Mesenchymal stem cell (in vitro differentiated cells and primary cell): ENCODE data around the gene PPP5C.

ENCODE experiments used
- DNase-seq: peaks from one replicate; pipeline ENCODE4 v3.0.0-alpha.2; 2013
- H2AFZ ChIP-seq: one replicate; pipeline ENCODE4 v1.6.1; 2013; ENCODE audit warnings: low read depth, mild to moderate bottlenecking, control low read depth, inconsistent platforms, low read length, moderate library complexity
- H2AK5ac ChIP-seq: 2 replicates; pipeline ENCODE4 v1.6.1; 2013; ENCODE audit warnings: low read length, moderate library complexity, mild to moderate bottlenecking, inconsistent platforms; ENCODE audit not compliant: severe bottlenecking
- H2BK120ac ChIP-seq: one replicate; pipeline ENCODE4 v1.6.1; 2013; ENCODE audit warnings: low read depth, mild to moderate bottlenecking, inconsistent platforms, low read length, moderate library complexity
- H2BK12ac ChIP-seq, 2 experiments: one replicate each; pipeline ENCODE4 v1.6.1; 2013; ENCODE audit warnings: inconsistent platforms in 2 of 2, low read length in 2 of 2, mild to moderate bottlenecking in 2 of 2, moderate library complexity in 2 of 2, control low read depth in 1 of 2
- H2BK15ac ChIP-seq: one replicate; pipeline ENCODE4 v1.6.1; 2013; ENCODE audit warnings: mild to moderate bottlenecking, low read depth, inconsistent platforms; ENCODE audit not compliant: poor library complexity, severe bottlenecking
- H2BK5ac ChIP-seq: 2 replicates; pipeline ENCODE4 v1.6.1; 2013; ENCODE audit warnings: low read depth, mild to moderate bottlenecking, low read length, control low read depth, inconsistent platforms; ENCODE audit not compliant: poor library complexity, severe bottlenecking
- H3K14ac ChIP-seq, 2 experiments: one replicate each; pipeline ENCODE4 v1.6.1; 2013; ENCODE audit warnings: inconsistent platforms in 2 of 2, low read length in 2 of 2, control low read depth in 1 of 2, mild to moderate bottlenecking in 1 of 2, moderate library complexity in 1 of 2
- H3K18ac ChIP-seq, 2 experiments: one replicate each; pipeline ENCODE4 v1.6.1; 2013; ENCODE audit warnings: inconsistent platforms in 2 of 2, low read length in 2 of 2, control low read depth in 1 of 2, low read depth in 1 of 2, mild to moderate bottlenecking in 1 of 2
- H3K23ac ChIP-seq, 2 experiments: one replicate each; pipeline ENCODE4 v1.6.1; 2013; ENCODE audit warnings: inconsistent platforms in 2 of 2, low read length in 2 of 2, mild to moderate bottlenecking in 2 of 2, moderate library complexity in 2 of 2, control low read depth in 1 of 2
- H3K27ac ChIP-seq: 2 replicates; pipeline ENCODE4 v1.5.1; 2013; ENCODE audit warnings: mild to moderate bottlenecking, moderate library complexity, low read length, control low read depth, inconsistent platforms; ENCODE audit not compliant: poor library complexity, severe bottlenecking
- H3K27me3 ChIP-seq, 2 experiments: 2 replicates each; pipeline versions ENCODE4 v1.6.1 to v1.7.0; 2013; ENCODE audit warnings: low read length in 2 of 2, mild to moderate bottlenecking in 2 of 2, moderate library complexity in 2 of 2, control low read depth in 1 of 2, inconsistent platforms in 1 of 2; ENCODE audit not compliant: control insufficient read depth in 1 of 2, insufficient read depth in 1 of 2
- H3K36me3 ChIP-seq, 2 experiments: 2 replicates each; pipeline versions ENCODE4 v1.6.1 to v1.7.0; 2013; ENCODE audit warnings: low read length in 2 of 2, control low read depth in 1 of 2, inconsistent platforms in 1 of 2, low read depth in 1 of 2, mild to moderate bottlenecking in 1 of 2; ENCODE audit not compliant: insufficient read depth in 2 of 2, control insufficient read depth in 1 of 2
- H3K4ac ChIP-seq, 2 experiments: one replicate each; pipeline ENCODE4 v1.6.1; 2013; ENCODE audit warnings: inconsistent platforms in 2 of 2, low read length in 2 of 2, mild to moderate bottlenecking in 2 of 2, moderate library complexity in 2 of 2, control low read depth in 1 of 2, low read depth in 1 of 2
- H3K4me1 ChIP-seq: 2 replicates; pipeline ENCODE4 v1.6.1; 2013; ENCODE audit warnings: low read depth, low read length, control low read depth; ENCODE audit not compliant: control insufficient read depth, insufficient read depth
- H3K4me2 ChIP-seq: 2 replicates; pipeline ENCODE4 v1.6.1; 2013; ENCODE audit warnings: low read length, mild to moderate bottlenecking, inconsistent platforms; ENCODE audit not compliant: poor library complexity, severe bottlenecking
- H3K4me3 ChIP-seq, 2 experiments: 2 replicates each; pipeline versions ENCODE4 v1.5.1 to v1.7.0; 2013; ENCODE audit warnings: low read length in 2 of 2, mild to moderate bottlenecking in 2 of 2, control low read depth in 1 of 2, low read depth in 1 of 2; ENCODE audit not compliant: insufficient read depth in 1 of 2
- H3K79me1 ChIP-seq: replicated peaks from 2 replicates; pipeline ENCODE4 v1.6.1; 2013; ENCODE audit warnings: mild to moderate bottlenecking, control low read depth, low read length, inconsistent platforms; ENCODE audit not compliant: poor library complexity, severe bottlenecking
- H3K9ac ChIP-seq: 2 replicates; pipeline ENCODE4 v1.7.0; 2013; ENCODE audit warnings: mild to moderate bottlenecking, low read length, moderate library complexity
- H3K9me3 ChIP-seq: 2 replicates; pipeline ENCODE4 v1.7.0; 2013; ENCODE audit warnings: mild to moderate bottlenecking, low read length; ENCODE audit not compliant: control insufficient read depth
- H4K8ac ChIP-seq: one replicate; pipeline ENCODE4 v1.6.1; 2013; ENCODE audit warnings: inconsistent platforms, mild to moderate bottlenecking, low read length, moderate library complexity
- H4K91ac ChIP-seq: one replicate; pipeline ENCODE4 v1.6.1; 2013; ENCODE audit warnings: mild to moderate bottlenecking, low read length, inconsistent platforms
- WGBS: methylation state at CpG from one replicate; pipeline ENCODE4 v1.1.7; 2013; ENCODE audit warnings: mixed read lengths; 5-methylcytosine and 5-hydroxymethylcytosine counted together

The PPP5C gene

GRCh38 chr19:46299004-46299509 is 47.8 kb upstream of the PPP5C start:
- Histone ChIP-seq H3K27me3 (peaks cover 0 to 11% of the 10 kb centered on the region in 2 experiments), H3K4me1 (peaks cover 46% of the 10 kb centered on the region), H3K4me2 (no peak overlapping the region), H2AFZ (no peak overlapping the region), H2BK15ac (peak overlapping the region; percentile 70), H4K8ac (peak overlapping the region; percentile 100), H3K9ac (peak overlapping the region; percentile 72), H2BK5ac (no peak overlapping the region), H3K18ac (peak overlapping the region; percentile 100), H2AK5ac (peak overlapping the region; percentile 54), H3K9me3 (no peaks in the 10 kb centered on the region), H3K23ac (no peak overlapping the region), H3K14ac (no peak overlapping the region), H3K4me3 (peak overlapping the region in 1 of 2 experiments; percentile 80), H3K4ac (peak overlapping the region; percentile 88 to 100), H2BK12ac (peak overlapping the region; percentile 100), H4K91ac (peak overlapping the region; percentile 100), H2BK120ac (peak overlapping the region; percentile 100), H3K27ac (peak overlapping the region; percentile 63), H3K36me3 (peaks cover 4 to 9% of the 10 kb centered on the region in 2 experiments), H3K79me1 (peaks cover 4% of the 10 kb centered on the region)
- DNase-seq = peak; percentile 92
- WGBS = 32% methylated on average over 6 of the region's 11 CpGs

- peak overlapping the region; percentile 88 to 92 for H3K4ac ChIP-seq
- H3K79me1 ChIP-seq = peaks cover 4% of the 10 kb centered on the region
- H3K23ac ChIP-seq = peak overlapping the region in 1 of 2 experiments; percentile 37
- H2BK5ac ChIP-seq = no peak overlapping the region
- peak overlapping the region; percentile 67 for H4K8ac ChIP-seq
- peak overlapping the region; percentile 96 to 99 for H2BK12ac ChIP-seq
- peak overlapping the region; percentile 65 for H2AK5ac ChIP-seq
- peak overlapping the region; percentile 85 to 93 for H3K18ac ChIP-seq
- 99% methylated on average over 4 of the region's 7 CpGs for WGBS
- no peaks in the 10 kb centered on the region for H3K9me3 ChIP-seq
- no peak overlapping the region for H3K14ac ChIP-seq
- H2AFZ ChIP-seq = no peak overlapping the region
- peak overlapping the region; percentile 63 for H3K27ac ChIP-seq
- peak overlapping the region; percentile 97 for H2BK120ac ChIP-seq
- peaks cover 0 to 11% of the 10 kb centered on the region in 2 experiments for H3K27me3 ChIP-seq
- peak overlapping the region; percentile 54 for H3K9ac ChIP-seq
- H2BK15ac ChIP-seq = peak overlapping the region; percentile 70
- peaks cover 46% of the 10 kb centered on the region for H3K4me1 ChIP-seq
- peak overlapping the region in 1 of 2 experiments; percentile 80 for H3K4me3 ChIP-seq
- no peak for DNase-seq
- peak overlapping the region; percentile 99 for H4K91ac ChIP-seq
- peaks cover 9 to 13% of the 10 kb centered on the region in 2 experiments for H3K36me3 ChIP-seq
- H3K4me2 ChIP-seq = no peak overlapping the region
Observed at GRCh38 chr19:46299695-46300094, 47.2 kb upstream of the PPP5C start.

GRCh38 chr19:46303322-46303690 is 43.6 kb upstream of the PPP5C start:
- no peak overlapping the region for H3K4me3 ChIP-seq
- peak overlapping the region; percentile 85 for H4K91ac ChIP-seq
- 79% methylated on average over 10 of the region's 10 CpGs for WGBS

GRCh38 chr19:46303691-46304397 is 43.0 kb upstream of the PPP5C start:
- no peak overlapping the region for H2BK5ac ChIP-seq
- H3K9me3 ChIP-seq = peaks cover 17% of the 10 kb centered on the region
- peak overlapping the region in 1 of 2 experiments; percentile 1 for H3K4me3 ChIP-seq
- peak overlapping the region in 1 of 2 experiments; percentile 62 for H3K23ac ChIP-seq
- H3K27ac ChIP-seq = no peak overlapping the region
- peak overlapping the region; percentile 16 for H4K8ac ChIP-seq
- no peak overlapping the region for H2AFZ ChIP-seq
- H3K9ac ChIP-seq = no peak overlapping the region
- peak overlapping the region; percentile 30 to 97 for H2BK12ac ChIP-seq
- no peaks in the 10 kb centered on the region for H3K79me1 ChIP-seq
- peak overlapping the region; percentile 85 for H4K91ac ChIP-seq
- peak overlapping the region; percentile 39 for H2BK120ac ChIP-seq
- H3K4me1 ChIP-seq = peaks cover 27% of the 10 kb centered on the region
- 61% methylated on average over 56 of the region's 56 CpGs for WGBS
- H3K14ac ChIP-seq = peak overlapping the region in 1 of 2 experiments; percentile 26
- peak overlapping the region; percentile 89 to 92 for H3K18ac ChIP-seq
- no peak overlapping the region for H2AK5ac ChIP-seq
- no peak overlapping the region for H2BK15ac ChIP-seq
- H3K4ac ChIP-seq = peak overlapping the region; percentile 7 to 63
- H3K36me3 ChIP-seq = peaks cover 30 to 41% of the 10 kb centered on the region in 2 experiments
- no peaks in the 10 kb centered on the region for H3K27me3 ChIP-seq
- H3K4me2 ChIP-seq = no peak overlapping the region
- DNase-seq = peak; percentile 38

More at GRCh38 chr19:46303322-46303690, 43.6 kb upstream of the PPP5C start:
- H2AK5ac ChIP-seq = peak overlapping the region; percentile 4
- H3K23ac ChIP-seq = peak overlapping the region in 1 of 2 experiments; percentile 62
- H3K18ac ChIP-seq = peak overlapping the region; percentile 89 to 92
- H3K27ac ChIP-seq = no peak overlapping the region
- no peak overlapping the region for H2AFZ ChIP-seq
- peaks cover 29% of the 10 kb centered on the region for H3K4me1 ChIP-seq
- no peak overlapping the region for H4K8ac ChIP-seq
- H3K27me3 ChIP-seq = peaks cover 0 to 4% of the 10 kb centered on the region in 2 experiments
- H3K4ac ChIP-seq = peak overlapping the region; percentile 7 to 63
- peak overlapping the region in 1 of 2 experiments; percentile 26 for H3K14ac ChIP-seq
- no peak overlapping the region for H3K9ac ChIP-seq
- no peak overlapping the region for H3K4me2 ChIP-seq
- peak overlapping the region; percentile 39 for H2BK120ac ChIP-seq
- peaks cover 17% of the 10 kb centered on the region for H3K9me3 ChIP-seq
- H2BK5ac ChIP-seq = no peak overlapping the region
- H2BK12ac ChIP-seq = peak overlapping the region; percentile 30 to 97
- peak overlapping the region; percentile 1 for H2BK15ac ChIP-seq
- no peak for DNase-seq
- peaks cover 26 to 41% of the 10 kb centered on the region in 2 experiments for H3K36me3 ChIP-seq
- H3K79me1 ChIP-seq = no peaks in the 10 kb centered on the region
